ENCODE measurements around the gene CRYBA2.

CRYBA2 gene

GRCh38 chr2:218961651-218962570, 31.3 kb downstream of the CRYBA2 start:
- no peaks in the 10 kb centered on the region for H3K79me2 ChIP-seq (ENCODE audit: control insufficient read depth, insufficient read depth, low read length, unreplicated experiment)
- no peaks in the 10 kb centered on the region for H3K36me3 ChIP-seq (ENCODE audit: insufficient read depth, low read length)
- H3K27me3 ChIP-seq (ENCODE audit: insufficient read depth, low read length): peaks cover 64% of the 10 kb centered on the region
- H3K27ac ChIP-seq (ENCODE audit: low read depth, low read length): no peak overlapping the region
- no peak overlapping the region for H2AFZ ChIP-seq (ENCODE audit: low read length, unreplicated experiment)
- peaks cover 13% of the 10 kb centered on the region for H3K4me1 ChIP-seq (ENCODE audit: control insufficient read depth, insufficient read depth, low read length, unreplicated experiment)
- no peak overlapping the region for H3K4me3 ChIP-seq (ENCODE audit: low read depth, low read length)

GRCh38 chr2:218961229-218961628, 32.0 kb downstream of the CRYBA2 start:
- Histone ChIP-seq H3K79me2 (ENCODE audit: control insufficient read depth, insufficient read depth, low read length, unreplicated experiment) (no peaks in the 10 kb centered on the region), H2AFZ (ENCODE audit: low read length, unreplicated experiment) (no peak overlapping the region), H3K36me3 (ENCODE audit: insufficient read depth, low read length) (no peaks in the 10 kb centered on the region), H3K4me1 (ENCODE audit: control insufficient read depth, insufficient read depth, low read length, unreplicated experiment) (peaks cover 13% of the 10 kb centered on the region), H3K27ac (ENCODE audit: low read depth, low read length) (no peak overlapping the region), H3K27me3 (ENCODE audit: insufficient read depth, low read length) (peaks cover 66% of the 10 kb centered on the region), H3K4me3 (ENCODE audit: low read depth, low read length) (no peak overlapping the region)

DNA sequence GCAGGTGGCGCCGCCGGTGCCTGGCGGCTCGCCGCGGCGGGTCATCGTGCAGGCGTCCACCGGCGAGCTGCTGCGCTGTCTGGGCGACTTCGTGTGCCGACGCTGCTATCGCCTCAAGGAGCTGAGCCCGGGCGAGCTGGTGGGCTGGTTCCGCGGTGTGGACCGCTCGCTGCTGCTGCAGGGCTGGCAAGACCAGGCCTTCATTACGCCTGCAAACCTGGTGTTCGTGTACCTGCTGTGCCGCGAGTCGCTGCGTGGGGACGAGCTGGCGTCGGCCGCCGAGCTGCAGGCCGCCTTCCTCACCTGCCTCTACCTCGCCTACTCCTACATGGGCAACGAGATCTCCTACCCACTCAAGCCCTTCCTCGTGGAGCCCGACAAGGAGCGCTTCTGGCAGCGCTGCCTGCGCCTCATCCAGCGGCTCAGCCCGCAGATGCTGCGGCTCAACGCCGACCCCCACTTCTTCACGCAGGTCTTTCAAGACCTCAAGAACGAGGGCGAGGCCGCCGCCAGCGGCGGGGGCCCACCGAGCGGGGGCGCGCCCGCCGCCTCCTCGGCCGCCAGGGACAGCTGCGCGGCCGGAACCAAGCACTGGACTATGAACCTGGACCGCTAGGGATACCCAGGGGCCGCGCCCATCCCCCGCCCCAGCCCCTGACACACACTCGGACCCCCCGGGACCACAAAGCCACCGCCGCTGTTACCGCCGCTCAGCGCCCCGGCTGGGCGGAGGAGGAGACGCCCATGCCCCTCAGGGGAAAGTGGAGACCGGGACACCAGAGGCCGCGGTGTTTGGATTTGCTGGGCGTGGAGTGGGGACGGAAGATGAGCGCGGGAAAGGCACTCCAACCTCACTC, 32.7 kb downstream of the CRYBA2 start:
- Histone ChIP-seq H3K36me3 (ENCODE audit: insufficient read depth, low read length) (no peaks in the 10 kb centered on the region), H3K27me3 (ENCODE audit: insufficient read depth, low read length) (peaks cover 69% of the 10 kb centered on the region), H3K4me3 (ENCODE audit: low read depth, low read length) (no peak overlapping the region), H3K4me1 (ENCODE audit: control insufficient read depth, insufficient read depth, low read length, unreplicated experiment) (peaks cover 13% of the 10 kb centered on the region), H3K79me2 (ENCODE audit: control insufficient read depth, insufficient read depth, low read length, unreplicated experiment) (no peaks in the 10 kb centered on the region), H2AFZ (ENCODE audit: low read length, unreplicated experiment) (no peak overlapping the region), H3K27ac (ENCODE audit: low read depth, low read length) (no peak overlapping the region)

DNA sequence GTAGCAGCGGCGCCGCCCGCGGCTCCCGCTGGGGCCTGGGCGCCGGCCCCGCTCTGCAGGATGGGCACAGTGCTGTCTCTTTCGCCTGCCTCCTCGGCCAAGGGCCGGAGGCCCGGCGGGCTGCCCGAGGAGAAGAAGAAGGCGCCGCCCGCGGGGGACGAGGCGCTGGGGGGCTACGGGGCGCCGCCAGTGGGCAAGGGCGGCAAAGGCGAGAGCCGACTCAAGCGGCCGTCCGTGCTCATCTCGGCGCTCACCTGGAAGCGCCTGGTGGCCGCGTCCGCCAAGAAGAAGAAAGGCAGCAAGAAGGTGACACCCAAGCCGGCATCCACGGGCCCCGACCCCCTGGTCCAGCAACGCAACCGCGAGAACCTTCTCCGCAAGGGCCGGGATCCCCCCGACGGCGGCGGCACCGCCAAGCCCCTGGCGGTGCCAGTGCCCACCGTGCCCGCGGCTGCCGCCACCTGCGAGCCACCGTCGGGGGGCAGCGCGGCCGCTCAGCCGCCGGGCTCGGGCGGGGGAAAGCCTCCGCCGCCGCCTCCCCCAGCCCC, 33.4 kb downstream of the CRYBA2 start:
- Histone ChIP-seq H2AFZ (ENCODE audit: low read length, unreplicated experiment) (no peak overlapping the region), H3K36me3 (ENCODE audit: insufficient read depth, low read length) (no peaks in the 10 kb centered on the region), H3K4me1 (ENCODE audit: control insufficient read depth, insufficient read depth, low read length, unreplicated experiment) (peaks cover 13% of the 10 kb centered on the region), H3K27ac (ENCODE audit: low read depth, low read length) (no peak overlapping the region), H3K79me2 (ENCODE audit: control insufficient read depth, insufficient read depth, low read length, unreplicated experiment) (no peaks in the 10 kb centered on the region), H3K4me3 (ENCODE audit: low read depth, low read length) (peak overlapping the region; percentile 68), H3K27me3 (ENCODE audit: insufficient read depth, low read length) (peaks cover 76% of the 10 kb centered on the region)

DNA sequence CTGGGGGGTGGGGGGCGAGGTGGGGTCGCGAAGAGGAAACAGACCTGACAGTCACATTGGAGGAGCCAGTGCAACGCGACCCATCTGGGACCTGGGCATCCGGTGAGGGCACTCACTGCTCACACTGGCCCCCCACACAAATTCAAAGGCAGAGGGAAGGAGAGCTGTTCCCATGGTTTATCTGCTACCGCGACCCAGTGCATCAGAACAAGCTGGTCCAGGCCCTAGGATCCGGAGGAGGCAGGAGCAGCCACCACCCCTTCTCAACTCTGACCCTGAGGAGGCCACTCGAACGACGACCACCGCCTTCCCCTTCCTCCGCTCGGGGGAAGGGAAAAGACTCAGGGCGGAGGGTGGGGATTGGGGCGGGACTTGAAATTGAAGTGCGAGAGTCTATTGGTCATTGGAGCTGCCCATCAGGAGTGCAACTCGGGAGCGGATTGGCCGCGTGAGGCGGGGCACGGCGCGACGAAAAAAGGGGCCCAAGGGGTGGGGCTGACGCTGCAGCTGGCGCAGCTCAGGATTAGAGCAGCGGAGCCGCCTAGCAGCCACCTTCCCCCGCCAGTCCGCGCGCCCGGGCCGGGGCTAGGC, 34.0 kb downstream of the CRYBA2 start, which contains the start of gene CDK5R2:
TSS of gene CDK5R2 (plus strand) at position 526 of the 591 bp plus-strand sequence. CDS start 155 bp downstream, outside the sequence.
- Histone ChIP-seq H3K36me3 (ENCODE audit: insufficient read depth, low read length) (no peaks in the 10 kb centered on the region), H3K27me3 (ENCODE audit: insufficient read depth, low read length) (peaks cover 78% of the 10 kb centered on the region), H3K27ac (ENCODE audit: low read depth, low read length) (no peak within 1 kb of the TSS), H2AFZ (ENCODE audit: low read length, unreplicated experiment) (no peak within 1 kb of the TSS), H3K4me1 (ENCODE audit: control insufficient read depth, insufficient read depth, low read length, unreplicated experiment) (peaks cover 8% of the 10 kb centered on the region), H3K79me2 (ENCODE audit: control insufficient read depth, insufficient read depth, low read length, unreplicated experiment) (no peaks in the 10 kb centered on the region), H3K4me3 (ENCODE audit: low read depth, low read length) (peak within 1 kb of the TSS; percentile 68)

DNA sequence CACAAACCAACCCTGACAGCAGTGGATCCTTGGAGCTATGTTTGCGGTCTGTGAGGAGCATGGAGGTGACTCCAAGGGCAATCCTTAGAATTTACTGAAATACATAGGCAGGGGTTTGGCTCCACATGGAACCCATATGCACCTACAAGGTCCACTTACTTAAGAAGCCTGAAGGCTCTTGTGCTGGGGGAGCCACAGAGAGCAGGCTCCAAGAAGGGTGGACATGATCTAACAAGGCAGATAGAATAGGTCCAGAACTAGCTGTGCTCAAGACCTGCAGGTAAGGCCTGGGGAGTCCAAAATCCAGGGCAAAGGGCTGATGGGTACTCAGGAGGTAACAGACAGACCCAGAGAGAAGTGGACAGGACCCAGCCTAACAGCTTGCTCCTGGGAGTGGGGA, 34.9 kb downstream of the CRYBA2 start:
- peaks cover 81% of the 10 kb centered on the region for H3K27me3 ChIP-seq (ENCODE audit: insufficient read depth, low read length)

DNA sequence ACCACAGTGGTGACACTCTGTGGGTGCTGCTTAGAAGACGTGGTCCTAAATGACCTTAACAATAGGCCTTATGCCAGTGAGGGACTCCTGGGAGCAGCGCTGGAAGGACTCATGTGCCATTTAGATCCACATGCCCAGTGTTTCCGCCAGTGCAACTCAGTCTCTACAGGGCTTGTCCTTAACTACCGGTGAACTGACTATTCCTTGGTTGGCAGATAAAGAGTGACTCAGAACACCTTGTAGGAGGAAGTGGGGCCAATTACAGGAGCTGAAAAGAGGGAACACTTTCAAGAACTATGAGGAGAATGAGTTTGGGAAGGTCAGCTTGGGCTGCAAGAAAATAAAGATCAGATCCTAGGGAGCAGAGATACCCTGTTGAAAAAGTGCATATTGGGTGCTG, 35.6 kb downstream of the CRYBA2 start:
- Histone ChIP-seq H3K4me3 (ENCODE audit: low read depth, low read length) (no peak overlapping the region), H3K79me2 (ENCODE audit: control insufficient read depth, insufficient read depth, low read length, unreplicated experiment) (no peaks in the 10 kb centered on the region), H3K27me3 (ENCODE audit: insufficient read depth, low read length) (peaks cover 86% of the 10 kb centered on the region), H3K27ac (ENCODE audit: low read depth, low read length) (no peak overlapping the region), H2AFZ (ENCODE audit: low read length, unreplicated experiment) (no peak overlapping the region), H3K36me3 (ENCODE audit: insufficient read depth, low read length) (no peaks in the 10 kb centered on the region), H3K4me1 (ENCODE audit: control insufficient read depth, insufficient read depth, low read length, unreplicated experiment) (no peaks in the 10 kb centered on the region)

More for the DNA sequence above, 34.9 kb downstream of the CRYBA2 start:
- Histone ChIP-seq H3K4me1 (ENCODE audit: control insufficient read depth, insufficient read depth, low read length, unreplicated experiment) (peaks cover under 1% of the 10 kb centered on the region), H3K36me3 (ENCODE audit: insufficient read depth, low read length) (no peaks in the 10 kb centered on the region), H2AFZ (ENCODE audit: low read length, unreplicated experiment) (no peak overlapping the region), H3K4me3 (ENCODE audit: low read depth, low read length) (no peak overlapping the region), H3K79me2 (ENCODE audit: control insufficient read depth, insufficient read depth, low read length, unreplicated experiment) (no peaks in the 10 kb centered on the region), H3K27ac (ENCODE audit: low read depth, low read length) (no peak overlapping the region)

DNA sequence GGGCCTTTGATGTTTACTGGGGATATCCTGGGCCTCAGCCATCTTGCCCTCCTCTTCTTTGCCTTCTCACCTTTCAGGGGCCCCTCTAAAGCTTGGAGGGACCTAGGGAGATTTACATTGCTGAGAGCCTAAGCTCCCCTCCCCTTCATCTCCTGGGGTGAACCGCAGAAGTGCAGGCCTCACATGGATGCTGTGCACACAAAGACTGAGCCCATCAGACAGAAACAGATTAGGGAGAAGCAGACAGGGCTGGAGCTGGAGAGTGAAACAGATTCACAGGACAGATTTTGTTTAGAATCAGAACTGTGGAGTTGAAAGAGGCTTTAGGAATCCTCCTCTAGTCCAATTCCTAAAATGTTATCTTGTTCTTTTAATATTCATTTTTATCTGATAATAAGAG, 37.2 kb downstream of the CRYBA2 start:
- Histone ChIP-seq H3K27ac (ENCODE audit: low read depth, low read length) (no peak overlapping the region), H2AFZ (ENCODE audit: low read length, unreplicated experiment) (no peak overlapping the region), H3K27me3 (ENCODE audit: insufficient read depth, low read length) (peaks cover 80% of the 10 kb centered on the region)

DNA sequence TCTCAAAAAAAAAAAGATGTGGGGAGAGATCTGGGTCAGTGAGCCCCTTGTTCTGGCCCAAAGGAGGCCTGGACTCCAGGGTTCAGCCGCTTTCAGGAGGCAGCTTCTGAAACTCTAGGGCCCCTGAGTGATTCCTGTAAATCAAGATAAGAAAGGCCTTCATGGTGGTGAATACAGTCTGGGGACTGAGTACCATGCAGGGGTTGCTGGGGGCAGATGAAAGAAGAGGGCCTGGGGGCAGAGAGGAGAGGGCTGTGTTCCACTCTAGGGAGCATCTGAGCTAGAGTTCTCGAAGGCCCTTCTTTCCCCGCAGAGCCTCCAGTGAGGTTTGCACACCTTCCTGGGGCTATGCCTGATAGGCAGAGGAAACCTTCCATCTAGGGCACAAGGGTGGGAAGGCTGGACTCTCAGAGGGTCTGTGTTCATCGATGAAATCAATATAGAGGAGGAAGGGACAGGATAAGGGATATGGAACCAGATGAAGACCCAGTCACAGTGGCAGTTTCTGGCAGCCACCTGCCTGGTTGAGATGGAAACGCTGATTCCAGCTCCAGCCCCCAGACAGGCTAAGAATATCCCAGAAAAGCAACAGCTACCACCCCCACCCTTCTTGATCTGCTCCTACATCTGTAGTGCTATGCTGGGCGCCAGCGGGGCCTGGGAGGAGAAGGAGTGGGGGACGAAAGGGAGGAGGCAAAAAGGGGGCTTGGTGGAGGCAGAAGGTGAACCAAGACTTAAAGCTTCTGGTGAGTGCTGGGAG, 38.5 kb downstream of the CRYBA2 start:
- no peak overlapping the region for H3K27ac ChIP-seq (ENCODE audit: low read depth, low read length)
- H3K4me1 ChIP-seq (ENCODE audit: control insufficient read depth, insufficient read depth, low read length, unreplicated experiment): no peaks in the 10 kb centered on the region
- no peak overlapping the region for H3K4me3 ChIP-seq (ENCODE audit: low read depth, low read length)
- H3K36me3 ChIP-seq (ENCODE audit: insufficient read depth, low read length): no peaks in the 10 kb centered on the region
- peaks cover 80% of the 10 kb centered on the region for H3K27me3 ChIP-seq (ENCODE audit: insufficient read depth, low read length)
- no peak overlapping the region for H2AFZ ChIP-seq (ENCODE audit: low read length, unreplicated experiment)
- no peaks in the 10 kb centered on the region for H3K79me2 ChIP-seq (ENCODE audit: control insufficient read depth, insufficient read depth, low read length, unreplicated experiment)

More for the DNA sequence above, 37.2 kb downstream of the CRYBA2 start:
- Histone ChIP-seq H3K79me2 (ENCODE audit: control insufficient read depth, insufficient read depth, low read length, unreplicated experiment) (no peaks in the 10 kb centered on the region), H3K4me1 (ENCODE audit: control insufficient read depth, insufficient read depth, low read length, unreplicated experiment) (no peaks in the 10 kb centered on the region), H3K4me3 (ENCODE audit: low read depth, low read length) (no peak overlapping the region), H3K36me3 (ENCODE audit: insufficient read depth, low read length) (no peaks in the 10 kb centered on the region)
